Measurements from ENCODE around the gene ABHD16A.

- TF ChIP-seq POLR2A (IDR thresholded peaks at IDR 0.05; ENCODE audit: low read depth, low read length) = no peak
- TF ChIP-seq TAF1 (IDR thresholded peaks at IDR 0.05; ENCODE audit: borderline replicate concordance, low read depth, low read length) = no peak
These were observed 712 bp downstream of the ABHD16A start for GRCh38 chr6:31702405-31702818.

All from GM12892 (cell line).